ENCODE results near the gene PPID.

- TF ChIP-seq CTCF (conservative IDR thresholded peaks at IDR 0.05) (no peak), EZH2 (IDR thresholded peaks at IDR 0.05; ENCODE audit: low read depth) (no peak)
Observed at GRCh38 chr4:158722917-158723793, at the start of gene PPID.
